NCI-H2029 treated with DMSO at 0.1 percent for 48 hours (cell line): ENCODE measurements around the gene PPFIBP1.
"Not testable (repeated sequence)": the region's sequence is repeated elsewhere in the genome, so short reads cannot be mapped to it uniquely, and the experiment has no call there.

Source experiments
- DNase-seq: peaks from one replicate; lab custom pipeline; 2025; lab: John Stamatoyannopoulos, UW

Gene PPFIBP1

DNA sequence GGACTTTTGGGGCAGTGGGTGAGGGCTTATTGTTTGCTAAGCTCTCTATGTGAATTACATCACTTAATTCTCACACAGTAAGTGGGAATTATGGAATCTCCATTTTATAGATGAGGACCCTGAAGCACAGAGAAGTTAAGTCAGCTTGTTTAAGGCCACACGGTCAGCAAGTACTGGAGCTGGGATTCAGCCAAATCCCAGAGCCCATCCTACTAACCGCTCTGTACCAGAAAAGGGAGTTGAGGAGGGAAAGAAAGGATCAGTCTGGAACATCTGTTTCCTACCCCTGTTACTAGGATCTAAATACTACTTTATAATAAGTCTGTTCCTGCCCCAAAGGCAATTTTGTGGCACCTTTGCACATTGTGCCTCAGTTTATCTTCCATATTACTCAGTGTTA lies 42.6 kb downstream of the PPFIBP1 start:
- no peak for DNase-seq

DNA sequence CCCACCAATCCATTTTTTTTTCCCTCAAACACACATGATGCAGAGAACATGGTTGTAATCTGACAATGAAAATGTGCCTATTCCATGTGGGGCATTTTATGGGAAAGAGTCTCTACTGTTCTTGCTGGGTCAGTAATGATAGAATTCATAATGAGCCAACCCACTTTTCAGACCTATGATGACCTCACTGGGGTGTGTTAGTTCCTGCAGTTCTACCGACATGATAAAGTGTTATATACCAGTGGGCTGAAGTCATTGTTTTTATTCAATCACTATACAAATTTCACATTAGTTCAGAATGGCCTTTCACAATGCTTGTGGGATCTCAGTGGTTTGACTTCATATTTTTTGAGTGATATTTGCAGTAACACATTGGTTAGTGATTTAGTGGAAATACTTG lies 47.5 kb downstream of the PPFIBP1 start:
- DNase-seq: no peak

DNA sequence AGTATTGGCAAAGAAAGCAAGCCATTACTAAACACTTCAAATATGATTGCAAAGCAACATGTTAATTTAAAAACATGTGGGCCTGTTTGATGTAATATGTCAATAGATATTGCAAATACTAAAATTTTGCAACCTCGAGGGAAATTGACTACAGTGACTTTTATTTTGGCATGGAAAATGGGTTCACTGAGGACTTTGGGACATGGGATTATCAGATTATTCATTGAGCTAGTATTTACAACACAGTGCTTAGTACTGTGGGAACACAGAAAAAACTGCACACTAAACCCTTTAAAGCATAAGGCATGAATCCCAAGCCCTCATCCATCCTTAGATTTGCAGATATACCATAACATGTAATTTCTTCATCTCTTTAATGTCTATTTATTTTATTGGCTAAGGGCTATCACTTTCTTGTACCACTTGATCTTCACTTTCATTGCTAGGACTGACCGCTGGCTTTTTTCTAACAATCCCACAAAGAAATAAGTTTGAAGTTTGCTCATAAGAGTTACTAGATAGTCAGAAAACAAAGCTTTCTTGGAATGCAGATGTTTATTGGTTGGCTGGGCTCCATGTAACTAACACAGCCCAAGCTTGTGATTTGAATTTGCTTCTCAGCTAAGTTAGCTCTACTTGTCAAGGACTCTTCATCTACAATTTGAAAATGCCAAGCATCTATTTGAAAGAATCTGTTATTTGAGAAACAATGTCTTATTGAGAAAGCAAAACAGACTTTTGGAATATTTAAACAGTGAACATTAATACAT lies 48.7 kb downstream of the PPFIBP1 start:
- no peak for DNase-seq

DNA sequence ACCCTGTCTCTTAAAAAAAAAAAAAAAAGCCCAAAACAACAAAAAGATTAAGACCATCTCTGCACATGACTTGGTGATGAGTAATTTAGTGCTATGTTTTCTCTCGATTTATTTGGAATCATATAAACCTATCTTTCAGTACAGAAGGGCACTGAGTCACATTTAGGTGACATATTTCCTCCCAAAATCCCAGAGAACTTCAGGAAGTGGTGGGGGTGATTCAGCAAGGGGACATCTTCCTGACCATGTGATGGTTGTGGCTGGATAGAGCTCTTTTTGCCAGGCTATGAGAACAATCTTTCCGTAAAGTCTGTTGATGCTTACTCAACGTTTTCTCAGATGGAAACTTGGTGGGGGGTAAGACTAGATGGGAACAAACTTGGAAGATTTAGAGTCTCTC lies 50.0 kb downstream of the PPFIBP1 start:
- no peak for DNase-seq

DNA sequence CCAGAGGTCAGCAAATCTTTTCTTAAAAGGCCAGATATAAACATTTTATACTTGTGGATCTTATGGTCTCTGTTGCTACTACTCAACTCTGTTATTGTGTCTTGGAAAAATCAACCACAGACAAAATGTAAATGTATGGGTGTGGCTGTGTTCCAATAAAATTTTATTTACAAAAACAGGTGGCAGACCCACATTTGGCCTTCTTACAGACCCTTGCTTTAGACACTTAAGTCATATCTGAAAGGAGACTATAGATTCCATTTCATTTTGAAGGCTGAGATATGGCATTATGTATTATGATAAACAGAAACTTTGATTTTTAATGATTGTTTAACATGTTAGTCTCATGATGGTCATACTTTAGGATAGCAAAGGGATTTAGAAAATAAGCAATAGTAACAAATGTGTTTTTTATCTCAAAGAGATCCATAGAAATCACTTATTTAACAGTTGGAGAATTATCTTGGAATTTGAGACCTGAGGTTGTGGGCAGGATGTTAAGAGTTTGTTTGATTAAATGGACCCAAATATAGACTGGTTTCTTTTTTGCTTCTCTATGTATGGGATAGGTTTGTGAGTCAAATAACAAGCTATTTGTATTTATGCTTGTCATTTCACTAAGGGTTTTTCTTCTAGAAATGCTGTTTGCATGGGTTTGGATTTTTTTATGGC lies 51.2 kb downstream of the PPFIBP1 start:
- no peak for DNase-seq

DNA sequence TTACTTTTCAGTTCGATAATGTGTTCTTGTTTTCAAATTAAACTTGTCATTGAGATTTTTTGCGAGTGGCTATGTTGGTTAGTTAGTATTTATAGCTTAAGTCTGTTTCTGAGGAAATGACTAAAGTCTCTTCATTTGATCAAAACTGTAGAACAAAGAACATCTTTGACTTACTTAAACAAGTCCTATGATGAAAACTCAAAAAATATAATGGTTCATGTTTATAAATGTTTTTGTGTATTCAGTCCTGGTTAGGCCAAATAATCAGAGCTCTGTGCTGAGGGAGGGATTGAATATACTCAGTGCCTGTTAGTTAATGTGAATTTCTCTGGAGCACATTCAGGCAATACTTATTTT lies 51.7 kb downstream of the PPFIBP1 start:
- DNase-seq: no peak

DNA sequence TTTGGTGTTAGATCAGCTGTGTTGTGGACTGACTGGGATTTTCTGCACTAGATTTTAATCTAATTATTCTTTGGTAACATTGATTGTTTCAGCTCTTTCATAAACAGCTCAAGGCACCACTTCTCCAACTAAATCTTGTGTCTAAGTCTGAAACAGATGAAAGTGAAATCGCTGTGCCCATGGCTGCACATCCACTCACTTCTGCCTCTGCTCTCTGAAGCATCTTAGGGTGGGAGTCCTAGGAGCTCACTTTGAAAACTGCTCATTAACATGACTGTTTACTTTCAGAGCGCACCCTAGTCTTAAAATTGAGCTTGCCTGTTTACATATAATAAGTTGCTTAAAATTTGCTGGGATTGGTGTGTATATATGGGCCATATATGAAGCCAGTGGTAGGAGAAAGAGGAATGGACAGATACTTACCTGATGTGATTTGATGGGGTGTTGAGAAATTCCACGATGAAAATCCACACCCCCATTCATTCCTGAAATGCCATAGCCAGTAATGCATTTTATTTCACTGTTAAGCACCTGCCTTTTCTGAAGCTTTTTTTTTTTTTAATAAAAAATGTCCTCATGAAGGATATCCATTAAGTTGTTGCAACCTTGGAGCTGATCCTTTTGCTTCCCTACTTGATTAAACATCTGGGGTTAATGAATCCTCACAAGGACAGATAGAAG lies 52.8 kb downstream of the PPFIBP1 start:
- no peak for DNase-seq

DNA sequence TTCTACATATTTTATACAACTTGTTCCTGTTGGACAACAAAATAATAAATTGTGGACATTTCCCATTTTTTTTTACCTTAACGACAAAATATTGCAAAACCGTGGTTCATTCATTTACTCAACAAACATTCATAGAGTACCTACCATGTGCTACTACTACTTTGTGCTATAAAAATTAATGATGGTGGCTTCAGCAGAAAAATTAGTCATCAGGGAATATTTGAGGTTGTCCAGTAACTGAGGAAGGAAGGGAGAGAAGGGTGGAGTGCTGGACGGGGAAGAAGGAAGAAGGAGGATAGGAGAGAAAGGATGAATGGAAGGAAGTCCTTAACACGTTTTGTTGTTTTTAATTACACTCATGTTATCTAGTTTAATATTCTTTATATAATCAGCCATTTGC lies 53.7 kb downstream of the PPFIBP1 start:
- DNase-seq: no peak

DNA sequence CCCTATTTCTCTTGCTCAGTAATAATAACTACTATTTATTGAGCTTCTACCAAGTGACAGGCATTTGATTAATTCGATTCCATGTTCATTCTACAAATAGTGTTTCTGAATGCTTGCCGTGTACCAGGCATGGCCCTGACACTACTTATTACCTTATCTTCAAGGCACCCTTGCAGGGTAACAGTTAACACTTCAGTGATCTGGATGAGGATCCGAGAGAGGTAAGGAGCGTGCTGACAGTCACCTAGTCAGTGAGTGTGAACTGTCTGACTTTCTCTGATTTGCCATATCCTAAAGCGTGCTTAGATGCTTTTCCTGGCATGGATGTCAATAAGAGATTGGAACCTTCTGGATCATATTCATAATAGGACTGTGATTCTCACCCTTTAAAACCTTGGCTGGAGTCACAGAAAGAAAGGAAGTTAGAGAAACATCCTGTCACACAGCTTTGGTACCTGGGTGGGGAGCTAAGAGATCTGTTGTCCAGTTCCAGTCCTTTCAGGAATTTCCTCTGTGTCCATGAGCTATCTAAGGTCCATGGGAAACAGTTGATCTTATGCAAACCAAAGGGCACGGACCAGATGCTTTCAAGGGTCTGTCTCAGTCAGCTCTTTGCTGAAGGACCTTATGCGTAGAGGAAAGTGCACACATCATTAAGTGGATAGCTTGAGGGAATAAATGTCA lies 54.8 kb downstream of the PPFIBP1 start:
- DNase-seq: no peak

DNA sequence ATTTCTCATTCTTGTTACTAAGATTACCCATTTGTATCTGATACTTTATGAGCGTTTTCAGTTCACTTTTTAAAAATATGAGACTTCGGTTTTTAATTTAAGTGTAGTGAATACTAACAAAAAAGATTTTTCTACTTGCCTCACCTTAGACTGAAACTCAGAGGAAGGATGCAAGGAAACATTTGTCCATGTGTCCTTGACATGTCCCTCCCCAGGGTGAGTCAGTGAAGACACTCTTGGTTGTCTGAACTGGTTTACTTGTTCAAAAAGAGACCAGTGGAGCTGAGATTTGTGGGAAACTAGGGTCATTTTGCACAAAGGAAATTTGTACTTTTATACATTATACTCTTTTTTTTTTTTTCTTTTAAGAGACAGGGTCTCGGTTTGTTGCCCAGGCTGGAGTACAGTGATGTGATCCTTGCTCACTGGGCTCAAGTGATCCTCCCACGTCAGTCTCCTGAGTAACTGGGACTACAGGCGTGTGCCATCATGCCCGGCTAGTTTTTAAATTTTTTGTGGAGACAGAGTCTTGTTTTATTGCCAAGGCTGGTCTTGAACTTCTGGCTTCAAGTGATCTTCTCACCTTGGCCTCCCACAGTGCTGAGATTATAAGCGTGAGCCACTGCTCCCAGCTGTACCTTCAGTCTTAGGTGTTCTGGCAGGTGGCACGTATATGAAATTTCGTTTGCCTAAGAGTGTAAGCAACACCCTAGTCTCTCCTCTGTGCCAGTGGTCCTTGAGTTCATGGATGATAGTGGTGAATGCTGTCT lies 56.7 kb downstream of the PPFIBP1 start:
- DNase-seq: no peak

DNA sequence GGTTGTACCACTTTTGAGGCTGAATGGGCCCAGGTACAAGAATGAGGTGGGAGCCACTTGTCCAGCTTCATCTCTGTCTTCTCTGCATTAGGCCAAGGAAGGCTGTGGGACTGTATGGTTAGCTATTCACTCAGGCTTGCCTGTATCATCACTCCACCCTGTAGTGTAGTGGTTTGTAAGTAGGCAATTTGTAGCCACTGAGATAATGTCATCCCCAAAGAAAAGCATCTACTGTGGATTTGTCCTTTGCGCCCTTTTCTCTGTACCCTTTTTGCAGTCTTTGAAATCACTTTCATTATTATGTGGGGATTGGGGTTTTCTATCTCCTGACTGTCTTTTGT lies 57.3 kb downstream of the PPFIBP1 start:
- not testable (repeated sequence) for DNase-seq

DNA sequence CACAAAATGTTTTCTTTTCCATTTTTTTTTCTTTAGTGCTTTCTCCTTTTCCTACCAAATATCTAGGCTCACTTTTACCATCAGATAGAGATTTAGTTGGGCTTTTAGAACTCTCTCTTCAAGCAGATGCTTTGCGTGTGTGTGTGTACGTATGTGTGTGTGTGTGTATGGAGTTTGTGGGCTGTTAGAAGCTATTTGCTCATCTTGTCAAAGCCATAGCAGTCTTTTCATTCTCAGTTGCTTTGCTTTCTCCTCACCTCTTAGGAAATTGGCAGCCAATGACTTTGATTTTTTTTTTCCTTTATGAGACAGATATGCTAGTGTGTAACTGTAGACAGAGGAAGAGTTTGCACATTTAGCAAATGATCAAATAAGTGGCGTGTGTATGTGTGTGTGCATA lies 57.8 kb downstream of the PPFIBP1 start:
- not testable (repeated sequence) for DNase-seq

DNA sequence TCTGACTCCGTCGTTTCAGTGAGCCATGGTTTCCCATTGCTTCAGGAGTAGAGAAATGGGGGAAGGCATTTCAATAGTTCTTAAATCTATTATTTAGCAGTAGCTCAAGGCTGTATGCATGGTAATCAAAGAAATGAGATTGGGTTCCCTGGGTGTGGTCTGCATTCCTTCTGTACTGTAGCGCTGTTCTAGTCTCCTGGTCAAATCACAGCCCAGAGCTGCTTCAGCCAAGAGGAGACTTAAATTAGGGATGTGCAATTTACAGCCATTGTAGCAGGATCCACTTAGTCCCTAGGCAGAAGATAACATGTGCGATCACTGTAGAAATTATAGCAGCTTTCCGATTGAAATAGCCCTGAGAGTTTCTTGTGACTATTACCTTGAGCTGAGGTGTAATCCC lies 58.4 kb downstream of the PPFIBP1 start:
- DNase-seq: not testable (repeated sequence)

DNA sequence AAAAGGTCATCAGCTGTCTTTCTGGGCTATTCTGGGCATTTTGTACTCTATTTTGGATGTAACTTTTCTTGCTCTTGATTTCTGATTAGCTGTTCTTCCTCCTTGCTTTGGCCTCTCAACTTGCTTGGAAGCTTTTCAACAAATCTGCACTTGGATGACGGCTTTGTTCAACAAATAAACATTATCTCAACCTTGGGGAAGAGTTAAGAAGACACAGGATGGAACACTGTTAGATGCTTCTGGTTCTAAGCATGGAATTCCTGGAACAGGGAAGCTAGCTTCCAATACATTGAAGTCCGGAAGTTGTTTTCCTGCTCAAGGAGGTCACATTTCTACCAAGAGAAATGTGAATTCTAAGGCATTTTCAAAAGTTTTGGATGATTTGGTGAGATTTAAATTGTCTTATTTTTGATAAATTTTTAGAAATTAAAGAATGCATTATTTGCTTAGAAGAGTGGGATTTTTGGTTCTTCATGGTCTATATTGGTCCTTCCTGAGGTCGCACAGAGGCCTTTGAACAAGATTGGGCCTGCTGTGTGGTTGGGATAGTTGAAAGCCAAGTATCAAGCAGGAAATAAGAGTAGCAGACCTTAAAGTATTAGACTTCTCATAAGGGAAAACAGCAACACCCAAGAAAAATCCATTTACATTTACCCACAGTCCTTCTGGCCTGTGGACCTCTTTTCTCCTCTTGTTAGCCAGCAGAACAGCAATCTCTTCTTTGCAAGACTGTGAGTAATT lies 59.2 kb downstream of the PPFIBP1 start:
- no peak for DNase-seq

DNA sequence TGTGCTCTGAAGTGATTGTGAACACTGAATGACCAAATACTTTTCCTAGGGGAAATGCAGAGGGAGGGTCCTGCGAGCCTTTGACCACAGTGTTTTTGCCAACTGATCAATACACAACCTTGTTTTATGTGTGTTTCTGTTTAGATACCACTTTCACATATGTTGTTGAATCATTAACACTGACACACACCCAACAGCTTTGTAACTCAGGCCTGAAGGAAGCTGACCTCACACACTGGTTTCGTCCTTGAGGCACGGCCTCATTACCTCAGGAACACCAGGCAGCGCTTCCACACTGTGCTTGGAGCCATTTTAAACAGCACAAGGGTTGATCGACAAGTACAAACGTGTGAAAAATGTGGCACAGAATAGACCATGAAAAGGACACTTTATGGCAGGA lies 60.0 kb downstream of the PPFIBP1 start:
- no peak for DNase-seq

DNA sequence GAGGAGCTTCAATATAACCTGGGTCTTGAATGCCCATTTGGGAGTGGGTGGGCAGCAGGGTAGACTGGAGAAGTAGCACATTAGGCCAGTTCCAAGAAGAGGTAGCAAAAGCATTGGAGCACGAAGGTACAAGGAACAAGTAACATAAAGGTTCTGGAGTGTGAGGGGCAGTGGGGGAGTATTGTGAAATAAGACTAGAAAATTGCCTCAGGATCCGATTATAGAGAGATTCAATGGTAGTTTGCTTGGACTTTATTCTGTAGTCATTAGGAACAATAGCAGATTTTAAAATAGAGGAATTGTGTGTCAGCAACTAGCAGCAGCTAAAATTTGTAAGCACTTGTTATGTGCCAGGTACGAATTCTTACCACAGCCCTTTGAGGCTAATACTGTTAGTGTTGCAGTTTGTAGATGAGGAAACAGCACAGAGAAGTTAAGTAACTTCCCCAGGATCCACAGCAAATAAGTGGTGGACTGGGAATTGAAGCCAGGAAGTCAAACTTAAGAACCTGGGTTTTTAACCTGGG lies 61.8 kb downstream of the PPFIBP1 start:
- DNase-seq: no peak

DNA sequence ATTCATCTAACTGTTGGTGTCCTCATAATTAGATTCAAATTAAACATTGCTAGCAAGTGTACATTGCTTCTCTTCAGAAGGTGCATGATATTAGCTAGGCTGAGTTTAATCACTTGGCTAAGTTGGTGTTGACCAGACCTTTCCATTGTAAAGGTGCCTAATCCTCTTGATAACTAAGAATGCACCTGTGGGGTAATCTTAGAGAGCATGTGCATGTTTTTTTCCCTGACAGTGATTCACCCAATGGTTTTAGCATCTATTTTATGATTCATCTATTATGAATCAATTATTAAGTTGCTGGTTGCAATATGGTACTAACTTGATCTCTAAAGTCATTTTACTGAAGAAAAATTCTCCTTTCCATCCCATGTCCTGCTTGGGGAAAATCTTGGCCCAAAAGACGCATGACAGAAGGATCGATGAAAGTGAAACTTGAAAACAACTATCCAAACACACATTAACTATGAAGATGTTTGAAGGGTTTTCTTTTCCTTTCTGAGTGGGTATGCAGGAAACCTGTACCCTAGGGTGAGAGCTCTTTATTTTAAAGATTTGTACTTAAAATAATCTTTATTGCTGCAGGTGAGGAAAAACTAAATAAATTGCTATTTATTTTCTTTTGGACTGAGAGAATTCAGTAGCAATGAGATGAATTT lies 64.2 kb downstream of the PPFIBP1 start:
- DNase-seq: not testable (repeated sequence)

DNA sequence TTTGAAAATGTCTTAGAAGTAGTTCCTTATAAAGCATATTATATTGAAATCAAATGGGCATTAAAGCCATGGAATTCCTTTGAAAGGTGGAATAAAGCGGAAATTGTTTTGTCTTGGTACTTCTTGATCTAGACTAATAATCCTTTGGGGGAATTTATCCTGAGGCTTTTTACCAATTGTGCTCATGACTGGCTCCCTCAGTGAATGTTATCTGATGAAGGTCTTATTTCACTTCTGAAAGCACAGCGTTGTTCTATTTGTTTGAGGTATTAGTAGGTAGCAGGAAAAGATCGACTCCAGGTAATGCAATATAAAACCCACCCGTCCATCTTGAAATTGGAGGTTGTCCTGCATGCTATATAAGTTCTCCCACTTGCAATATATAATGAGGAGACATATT lies 64.8 kb downstream of the PPFIBP1 start:
- no peak for DNase-seq

DNA sequence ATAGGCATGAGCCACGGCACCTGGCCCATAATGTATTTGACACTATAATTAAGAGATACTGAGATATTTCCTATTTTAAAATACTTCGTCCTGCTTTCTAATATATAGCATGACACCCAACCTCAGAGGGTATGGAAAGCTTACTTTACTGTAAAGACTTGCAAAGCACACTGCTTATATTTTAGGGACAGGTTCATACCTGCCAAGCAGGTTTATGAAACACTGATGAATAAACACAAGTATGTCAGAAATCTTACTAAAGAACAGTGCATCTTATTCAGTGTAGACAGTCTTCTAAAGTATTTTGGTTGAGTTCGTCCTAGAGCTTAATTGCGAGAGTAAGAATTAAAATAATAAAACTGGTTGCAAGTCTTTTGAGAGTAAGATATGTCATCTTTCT lies 65.4 kb downstream of the PPFIBP1 start:
- no peak for DNase-seq

DNA sequence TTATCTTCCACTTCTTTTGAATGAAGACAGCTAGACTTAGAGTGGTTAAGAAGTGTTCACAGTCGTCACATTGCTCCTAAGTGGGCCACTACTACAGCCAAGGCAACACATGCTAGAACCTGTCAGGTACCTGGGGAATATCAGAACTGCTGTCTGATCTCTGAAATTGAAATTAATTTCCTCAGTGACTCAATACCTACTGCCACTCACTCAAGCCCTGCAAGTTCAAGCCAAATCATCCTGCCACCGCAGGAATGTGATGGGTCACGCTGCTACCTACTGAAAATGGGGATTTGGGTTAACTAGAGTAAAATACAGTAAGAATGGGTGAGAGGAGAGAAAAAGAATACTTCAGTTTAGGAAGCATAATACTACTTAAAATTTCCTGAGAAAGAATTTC lies 67.7 kb downstream of the PPFIBP1 start:
- not testable (repeated sequence) for DNase-seq

DNA sequence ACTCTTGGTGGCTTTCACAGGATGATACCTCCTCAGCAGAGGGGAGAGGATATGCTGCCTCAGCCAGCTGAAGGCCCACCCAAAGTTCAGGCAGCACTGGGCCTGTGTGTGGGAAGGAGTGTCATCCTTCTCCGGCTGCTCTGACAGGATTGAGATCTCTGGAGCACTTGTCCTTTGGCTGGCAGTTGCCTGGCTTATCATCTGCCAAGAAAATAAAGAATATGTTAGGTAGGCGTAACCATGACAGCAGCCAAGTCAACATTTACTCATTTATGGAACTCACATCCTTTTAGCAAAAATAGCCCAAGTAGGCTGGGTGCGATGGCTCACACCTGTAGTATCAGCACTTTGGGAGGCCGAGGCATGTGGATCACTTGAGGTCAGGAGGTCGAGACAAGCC lies 68.5 kb downstream of the PPFIBP1 start:
- DNase-seq: no peak
